H1 (cell line): ENCODE results near the gene GBP6. TPM values are rescaled to one million over a fixed set of nuclear protein-coding genes. Genes with fewer than 3 reads are reported as not detected.

Experiments used
- CTCF ChIA-PET: fragments of 300-600 bp; sonication (Branson Sonifier 250); formaldehyde crosslinking; loops from one replicate; lab custom pipeline; 2021; ENCODE audit not compliant: partially characterized antibody; lab: Charles Lee
- POLR2A ChIA-PET: fragments of 300-600 bp; sonication (Branson Sonifier 250); formaldehyde crosslinking; loops from one replicate; lab custom pipeline; 2021; ENCODE audit warnings: inconsistent platforms; ENCODE audit not compliant: partially characterized antibody; lab: Charles Lee
- DNase-seq, 2 experiments: peaks; one replicate each; pipeline versions ENCODE4 v3.0.0 to v3.0.0-alpha.2; 2010 to 2022; ENCODE audit warnings: low spot score in 2 of 2, low read depth in 1 of 2, mixed read lengths in 1 of 2
- FAIRE-seq: peaks from 2 replicates; lab custom pipeline; 2011; peaks lifted over from hg19 to GRCh38; lab: Jason Lieb, UNC
- H2AFZ ChIP-seq: 2 replicates; pipeline ENCODE4 v1.8.1; 2012; ENCODE audit warnings: low read length, inconsistent platforms
- H2AK5ac ChIP-seq: 2 replicates; pipeline ENCODE4 v1.6.1; 2013; ENCODE audit warnings: low read depth, low read length
- H2BK120ac ChIP-seq: replicated peaks from 2 replicates; pipeline ENCODE3; 2013; ENCODE audit warnings: low read depth, low read length, inconsistent platforms
- H2BK12ac ChIP-seq: 2 replicates; pipeline ENCODE4 v1.6.1; 2013; ENCODE audit warnings: low read depth, low read length
- H2BK15ac ChIP-seq: 2 replicates; pipeline ENCODE4 v1.6.1; 2013; ENCODE audit warnings: low read length
- H2BK20ac ChIP-seq: 2 replicates; pipeline ENCODE4 v1.6.1; 2013; ENCODE audit warnings: low read length
- H2BK5ac ChIP-seq: 2 replicates; pipeline ENCODE4 v1.6.1; 2013; ENCODE audit warnings: low read depth, low read length
- H3K14ac ChIP-seq: 2 replicates; pipeline ENCODE4 v1.6.1; 2013; ENCODE audit warnings: inconsistent platforms; ENCODE audit not compliant: insufficient read length
- H3K18ac ChIP-seq: 2 replicates; pipeline ENCODE4 v1.6.1; 2013; ENCODE audit warnings: low read length; ENCODE audit errors: extremely low read depth
- H3K23ac ChIP-seq: 2 replicates; pipeline ENCODE4 v1.6.1; 2013; ENCODE audit warnings: inconsistent platforms; ENCODE audit not compliant: insufficient read length
- H3K23me2 ChIP-seq: 2 replicates; pipeline ENCODE4 v1.6.1; 2013; ENCODE audit warnings: low read depth, low read length
- H3K27ac ChIP-seq: 2 replicates; pipeline ENCODE4 v1.6.1; 2011; ENCODE audit warnings: low read depth, low read length, inconsistent platforms
- H3K27me3 ChIP-seq, 4 experiments: replicated peaks in 1 of 4; 1 replicate in 1 of 4; 2 replicates in 3 of 4; pipeline versions ENCODE4 v1.6.1 to v1.8.1; 2011 to 2013; ENCODE audit warnings: low read length in 3 of 4, mild to moderate bottlenecking in 3 of 4, inconsistent platforms in 2 of 4, mixed read lengths in 2 of 4, moderate library complexity in 1 of 4; ENCODE audit not compliant: control insufficient read depth in 3 of 4, insufficient read depth in 3 of 4; ENCODE audit errors: extremely low read depth in 1 of 4
- H3K36me3 ChIP-seq, 4 experiments: 2 replicates each; pipeline versions ENCODE4 v1.6.1 to v1.8.1; 2011 to 2013; ENCODE audit warnings: mild to moderate bottlenecking in 4 of 4, low read length in 3 of 4, moderate library complexity in 2 of 4, control low read depth in 1 of 4, inconsistent platforms in 1 of 4; ENCODE audit not compliant: insufficient read depth in 4 of 4, control insufficient read depth in 2 of 4
- H3K4ac ChIP-seq: replicated peaks from 2 replicates; pipeline ENCODE3; 2013; ENCODE audit warnings: low read length, low read depth, mixed read lengths, inconsistent platforms; ENCODE audit not compliant: insufficient read length
- H3K4me1 ChIP-seq, 4 experiments: replicated peaks in 1 of 4; 1 replicate in 1 of 4; 2 replicates in 3 of 4; pipeline versions ENCODE4 v1.6.1 to v1.8.1; 2011 to 2013; ENCODE audit warnings: low read length in 3 of 4, inconsistent platforms in 2 of 4, mixed read lengths in 1 of 4; ENCODE audit not compliant: insufficient read depth in 4 of 4, control insufficient read depth in 3 of 4
- H3K4me2 ChIP-seq, 2 experiments: 2 replicates each; pipeline versions ENCODE4 v1.6.1 to v1.8.1; 2011 to 2013; ENCODE audit warnings: low read depth in 2 of 2, low read length in 2 of 2, control low read depth in 1 of 2, inconsistent platforms in 1 of 2, mild to moderate bottlenecking in 1 of 2; ENCODE audit not compliant: insufficient read depth in 1 of 2
- H3K4me3 ChIP-seq, 4 experiments: fragments of 200-600, 300-600 bp in 1 of 4; sonication (generic), shearing (Covaris generic), sonication (Bioruptor Twin) in 1 of 4; 2 replicates each; pipeline versions ENCODE4 v1.5.1 to v1.8.1; 2011 to 2016; ENCODE audit warnings: low read length in 4 of 4, low read depth in 3 of 4, control low read depth in 2 of 4, inconsistent platforms in 2 of 4, mild to moderate bottlenecking in 2 of 4, mixed read lengths in 1 of 4, moderate library complexity in 1 of 4; ENCODE audit not compliant: insufficient read depth in 2 of 4; ENCODE audit errors: extremely low read depth in 1 of 4
- H3K56ac ChIP-seq: replicated peaks from 2 replicates; pipeline ENCODE3; 2013; ENCODE audit warnings: low read depth, mild to moderate bottlenecking, mixed read lengths, low read length, inconsistent platforms; ENCODE audit not compliant: insufficient read length
- H3K79me1 ChIP-seq: 2 replicates; pipeline ENCODE4 v1.6.1; 2013; ENCODE audit warnings: low read depth, low read length, control low read depth
- H3K79me2 ChIP-seq, 2 experiments: 2 replicates each; pipeline versions ENCODE4 v1.6.1 to v1.8.1; 2012 to 2013; ENCODE audit warnings: low read length in 2 of 2, mild to moderate bottlenecking in 2 of 2, inconsistent platforms in 1 of 2; ENCODE audit not compliant: insufficient read depth in 2 of 2, control insufficient read depth in 1 of 2
- H3K9ac ChIP-seq, 4 experiments: replicated peaks in 1 of 4; 1 replicate in 1 of 4; 2 replicates in 3 of 4; pipeline versions ENCODE4 v1.6.1 to v1.8.1; 2011 to 2013; ENCODE audit warnings: low read depth in 3 of 4, low read length in 3 of 4, control low read depth in 2 of 4, mild to moderate bottlenecking in 2 of 4, moderate library complexity in 2 of 4, inconsistent platforms in 1 of 4; ENCODE audit errors: extremely low read depth in 1 of 4
- H3K9me3 ChIP-seq, 2 experiments: 2 replicates each; pipeline versions ENCODE4 v1.6.1 to v1.8.1; 2012 to 2013; ENCODE audit warnings: mild to moderate bottlenecking in 2 of 2, moderate library complexity in 2 of 2, control low read depth in 1 of 2, inconsistent platforms in 1 of 2, low read depth in 1 of 2, low read length in 1 of 2, mixed read lengths in 1 of 2; ENCODE audit not compliant: insufficient read depth in 2 of 2
- H4K20me1 ChIP-seq, 2 experiments: replicated peaks in 1 of 2; 2 replicates each; pipeline versions ENCODE3 to v1.8.1; 2011 to 2013; ENCODE audit warnings: inconsistent platforms in 2 of 2, low read length in 2 of 2, mild to moderate bottlenecking in 1 of 2; ENCODE audit not compliant: insufficient read depth in 2 of 2, control insufficient read depth in 1 of 2
- H4K5ac ChIP-seq: 2 replicates; pipeline ENCODE4 v1.6.1; 2013; ENCODE audit warnings: low read length, low read depth, mixed read lengths, inconsistent platforms; ENCODE audit not compliant: insufficient read length
- H4K8ac ChIP-seq: 2 replicates; pipeline ENCODE4 v1.8.0; 2013; ENCODE audit warnings: mild to moderate bottlenecking, moderate library complexity, low read length, inconsistent platforms; ENCODE audit not compliant: insufficient read depth; ENCODE audit errors: extremely low read depth
- H4K91ac ChIP-seq: replicated peaks from 2 replicates; pipeline ENCODE3; 2013; ENCODE audit warnings: low read length, mixed read lengths, inconsistent platforms; ENCODE audit not compliant: insufficient read length
- ASH2L ChIP-seq: fragments of 200-600, 300-600 bp; sonication (generic); IDR thresholded peaks from one replicate; pipeline ENCODE4 v1.7.1; 2017; ENCODE audit warnings: low read length
- BCL11A ChIP-seq, 2 experiments: IDR thresholded peaks; one replicate each; pipeline ENCODE4 v1.6.1; 2011; ENCODE audit warnings: low read depth in 2 of 2, low read length in 2 of 2, mild to moderate bottlenecking in 2 of 2
- EGR1 ChIP-seq: IDR thresholded peaks from 2 replicates; pipeline ENCODE4 v1.6.1; 2011; ENCODE audit warnings: low read depth, low read length, borderline replicate concordance
- FOSL1 ChIP-seq: IDR thresholded peaks from 2 replicates; pipeline ENCODE4 v1.6.1; 2011; ENCODE audit warnings: mild to moderate bottlenecking, low read depth, low read length, moderate library complexity; ENCODE audit not compliant: insufficient read depth
- PHF8 ChIP-seq: fragments of 200-600 bp; sonication (generic); conservative IDR thresholded peaks from 2 replicates; pipeline ENCODE4 v1.7.1; 2012; ENCODE audit warnings: low read depth, mild to moderate bottlenecking, inconsistent platforms, low read length, moderate library complexity
- SP1 ChIP-seq: IDR thresholded peaks from 2 replicates; pipeline ENCODE4 v1.6.1; 2011; ENCODE audit warnings: low read depth, low read length
- TAF1 ChIP-seq: IDR thresholded peaks from 2 replicates; pipeline ENCODE4 v1.6.1; 2011; ENCODE audit warnings: mild to moderate bottlenecking, low read depth, low read length
- TEAD4 ChIP-seq: IDR thresholded peaks from 2 replicates; pipeline ENCODE4 v1.6.1; 2012; ENCODE audit warnings: low read depth, low read length, inconsistent platforms, mixed read lengths
- WGBS, 2 experiments: shearing (Covaris generic) in 1 of 2; methylation state at CpG; one replicate each; pipeline versions ENCODE4 v1.1.6 to v1.1.7; 2013 to 2015; ENCODE audit warnings: low lambda C conversion rate in 2 of 2, mixed read lengths in 2 of 2, inconsistent platforms in 1 of 2, low coverage in 1 of 2, missing lambda C conversion rate in 1 of 2; ENCODE audit not compliant: insufficient replicate concordance in 2 of 2, insufficient coverage in 1 of 2, insufficient read length in 1 of 2; ENCODE audit errors: extremely low coverage in 1 of 2, missing lambda C conversion rate in 1 of 2; 5-methylcytosine and 5-hydroxymethylcytosine counted together
- polyA plus RNA-seq, 7 experiments: library from polyadenylated mRNA; depleted of rRNA in 3 of 7; stranded (reverse) in 5 of 7; unstranded in 2 of 7; fragments of >200 nt in 5 of 7; fragments of 200-250 nt in 2 of 7; gene quantifications; 1 replicate in 5 of 7; 2 replicates in 1 of 7; 4 replicates in 1 of 7; pipeline versions ENCODE4 v1.2.1 to v1.2.3, GENCODE V29; 2011 to 2013; ENCODE audit warnings: missing spikeins in 2 of 7, mixed read lengths in 2 of 7
- total RNA-seq: library from RNA; stranded (reverse); fragmentation: NEBNext Ultra II Directional; extraction: Animal tissue kit (Norgen Biotek cat#: 25700); gene quantifications from 2 replicates; pipeline ENCODE4 v1.2.1, GENCODE V29; 2021
- TF ChIP-seq, protein P1 (sequence below): IDR thresholded peaks from 2 replicates; pipeline ENCODE4 v1.6.1; 2012; ENCODE audit warnings: inconsistent platforms
- TF ChIP-seq, protein P2 (sequence below): IDR thresholded peaks from 2 replicates; pipeline ENCODE4 v1.6.1; 2012; ENCODE audit warnings: inconsistent platforms
- TF ChIP-seq, protein P3 (sequence below), 3 experiments: IDR thresholded peaks; 1 replicate in 2 of 3; 2 replicates in 1 of 3; pipeline versions ENCODE4 v1.5.1 to v1.6.1; 2011; ENCODE audit warnings: low read length in 3 of 3, mild to moderate bottlenecking in 3 of 3, inconsistent platforms in 2 of 3, low read depth in 1 of 3, moderate library complexity in 1 of 3; ENCODE audit not compliant: insufficient read depth in 1 of 3; ENCODE audit errors: control extremely low read depth in 1 of 3

GBP6 gene
- total and polyA plus RNA-seq, 2 of the 8 experiments (the other 6 are each of a cell fraction or from before 2014, with no cell fraction given): not detected

DNA sequence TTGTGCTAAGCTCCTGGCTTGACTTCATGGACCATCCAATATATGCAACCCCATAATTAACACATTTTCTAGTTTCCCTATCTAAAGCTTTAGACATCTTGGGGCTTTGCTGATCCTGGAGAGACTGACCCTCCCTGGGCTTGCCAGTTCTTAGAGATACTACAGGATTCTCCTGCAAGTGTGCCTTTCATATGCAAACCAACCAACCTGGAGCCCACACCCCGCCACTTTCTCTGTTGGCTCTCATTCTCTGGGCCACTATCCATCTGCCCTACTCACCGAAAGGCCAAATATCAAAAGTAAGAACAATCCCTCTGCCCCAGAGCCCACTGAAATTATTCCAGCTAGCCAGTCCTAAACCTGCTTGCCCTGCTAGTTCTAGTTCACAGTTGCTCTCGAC, 2.2 kb upstream of the GBP6 start:
- no peak overlapping the region for H3K4me3 ChIP-seq
- no peak overlapping the region for H3K4ac ChIP-seq
- H2BK120ac ChIP-seq: peak overlapping the region; percentile 63
- no peak for FAIRE-seq
- DNase-seq: no peak
- H3K27ac ChIP-seq: no peak overlapping the region
- no peak overlapping the region for H3K9ac ChIP-seq
- no peak overlapping the region for H3K14ac ChIP-seq
- H2BK5ac ChIP-seq: no peak overlapping the region
- H3K79me1 ChIP-seq: no peaks in the 10 kb centered on the region
- H4K91ac ChIP-seq: no peak overlapping the region
- CTCF ChIA-PET: interaction anchor here (0.9 to 3.0 kb wide), 5 partner anchors 8 to 377 kb away, joined by 3 to 10 read pairs (median 5); no protein-coding TSS in a partner anchor
- no peak overlapping the region for H3K56ac ChIP-seq
- POLR2A ChIA-PET: interaction anchor here (0.6 kb wide), 1 partner anchor 367 kb away, joined by 3 read pairs; no protein-coding TSS in a partner anchor
- no peak overlapping the region for H2BK15ac ChIP-seq
- no peaks in the 10 kb centered on the region for H3K23me2 ChIP-seq
- no peak overlapping the region for H3K23ac ChIP-seq
- no peaks in the 10 kb centered on the region for H3K36me3 ChIP-seq
- no peaks in the 10 kb centered on the region for H4K20me1 ChIP-seq
- H2BK12ac ChIP-seq: no peak overlapping the region
- H3K27me3 ChIP-seq: no peaks in the 10 kb centered on the region
- H3K79me2 ChIP-seq: no peaks in the 10 kb centered on the region
- H2BK20ac ChIP-seq: no peak overlapping the region
- peaks cover 0 to 4% (median 0%) of the 10 kb centered on the region in 4 experiments; a peak in 1 of 7 replicates for H3K4me1 ChIP-seq
- H2AK5ac ChIP-seq: no peak overlapping the region
- no peaks in the 10 kb centered on the region for H3K9me3 ChIP-seq
- WGBS, 2 experiments: 83% methylated on average over 3 of the region's 3 CpGs; no CpG with 5 or more reads in 1 of the 2 experiments
- H4K5ac ChIP-seq: no peak overlapping the region
- H2AFZ ChIP-seq: peak overlapping the region; percentile 24; the same call in 1 of the 2 replicates
- no peak overlapping the region; the same call in 1 of the 2 replicates for H3K18ac ChIP-seq
- no peak overlapping the region; a peak in 1 of 4 replicates for H3K4me2 ChIP-seq
- no peak overlapping the region for H4K8ac ChIP-seq
- TF ChIP-seq ASH2L: no peak
- TF ChIP-seq PHF8: no peak
- TF ChIP-seq EGR1: no peak
- TF ChIP-seq FOSL1: no peak
- TF ChIP-seq, protein P1, sequence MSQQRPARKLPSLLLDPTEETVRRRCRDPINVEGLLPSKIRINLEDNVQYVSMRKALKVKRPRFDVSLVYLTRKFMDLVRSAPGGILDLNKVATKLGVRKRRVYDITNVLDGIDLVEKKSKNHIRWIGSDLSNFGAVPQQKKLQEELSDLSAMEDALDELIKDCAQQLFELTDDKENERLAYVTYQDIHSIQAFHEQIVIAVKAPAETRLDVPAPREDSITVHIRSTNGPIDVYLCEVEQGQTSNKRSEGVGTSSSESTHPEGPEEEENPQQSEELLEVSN: no peak
- TF ChIP-seq, protein P2, sequence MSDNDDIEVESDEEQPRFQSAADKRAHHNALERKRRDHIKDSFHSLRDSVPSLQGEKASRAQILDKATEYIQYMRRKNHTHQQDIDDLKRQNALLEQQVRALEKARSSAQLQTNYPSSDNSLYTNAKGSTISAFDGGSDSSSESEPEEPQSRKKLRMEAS: no peak
- no peak for TF ChIP-seq SP1
- TF ChIP-seq BCL11A (IDR thresholded peaks at IDR 0.05; ENCODE audit: low read depth in 2 of 2, low read length in 2 of 2): no peak
- TF ChIP-seq, protein P3, sequence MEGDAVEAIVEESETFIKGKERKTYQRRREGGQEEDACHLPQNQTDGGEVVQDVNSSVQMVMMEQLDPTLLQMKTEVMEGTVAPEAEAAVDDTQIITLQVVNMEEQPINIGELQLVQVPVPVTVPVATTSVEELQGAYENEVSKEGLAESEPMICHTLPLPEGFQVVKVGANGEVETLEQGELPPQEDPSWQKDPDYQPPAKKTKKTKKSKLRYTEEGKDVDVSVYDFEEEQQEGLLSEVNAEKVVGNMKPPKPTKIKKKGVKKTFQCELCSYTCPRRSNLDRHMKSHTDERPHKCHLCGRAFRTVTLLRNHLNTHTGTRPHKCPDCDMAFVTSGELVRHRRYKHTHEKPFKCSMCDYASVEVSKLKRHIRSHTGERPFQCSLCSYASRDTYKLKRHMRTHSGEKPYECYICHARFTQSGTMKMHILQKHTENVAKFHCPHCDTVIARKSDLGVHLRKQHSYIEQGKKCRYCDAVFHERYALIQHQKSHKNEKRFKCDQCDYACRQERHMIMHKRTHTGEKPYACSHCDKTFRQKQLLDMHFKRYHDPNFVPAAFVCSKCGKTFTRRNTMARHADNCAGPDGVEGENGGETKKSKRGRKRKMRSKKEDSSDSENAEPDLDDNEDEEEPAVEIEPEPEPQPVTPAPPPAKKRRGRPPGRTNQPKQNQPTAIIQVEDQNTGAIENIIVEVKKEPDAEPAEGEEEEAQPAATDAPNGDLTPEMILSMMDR (IDR thresholded peaks at IDR 0.05; ENCODE audit: control extremely low read depth in 1 of 3, insufficient read depth in 1 of 3, low read depth in 1 of 3, low read length in 3 of 3): no peak
- no peak for TF ChIP-seq TAF1
- no peak for TF ChIP-seq TEAD4
